Stimulated activated effector memory CD8-positive, alpha-beta T cell treated with anti-CD3 and anti-CD28 coated beads, Interleukin-12 subunit alpha, Interleukin-12 subunit beta, amount 100 ng/mL, for 72 hours (primary cell): ENCODE data around the gene HRAS.

Source experiments
- ATAC-seq: fragments of 150-1000 bp; cut with Tn5 transposase; 2 replicates; pipeline ENCODE4 v1.10.0; 2021
- DNase-seq, 2 donors: peaks; one replicate each; pipeline ENCODE4 v3.0.0; 2021 to 2022; ENCODE audit warnings: low spot score in 2 of 2
- H3K27ac Mint-ChIP-seq: one replicate; pipeline ENCODE4 v1.8.0; 2022; ENCODE audit warnings: mild to moderate bottlenecking, mixed read lengths
- H3K36me3 Mint-ChIP-seq: one replicate; pipeline ENCODE4 v1.8.0; 2022; ENCODE audit warnings: mild to moderate bottlenecking, mixed read lengths
- H3K4me1 Mint-ChIP-seq: one replicate; pipeline ENCODE4 v1.8.0; 2022; ENCODE audit warnings: mixed read lengths
- H3K4me3 Mint-ChIP-seq: one replicate; pipeline ENCODE4 v1.8.0; 2022; ENCODE audit warnings: mild to moderate bottlenecking, mixed read lengths
- H3K9me3 Mint-ChIP-seq: one replicate; pipeline ENCODE4 v1.8.0; 2022; ENCODE audit warnings: mixed read lengths

HRAS gene

DNA sequence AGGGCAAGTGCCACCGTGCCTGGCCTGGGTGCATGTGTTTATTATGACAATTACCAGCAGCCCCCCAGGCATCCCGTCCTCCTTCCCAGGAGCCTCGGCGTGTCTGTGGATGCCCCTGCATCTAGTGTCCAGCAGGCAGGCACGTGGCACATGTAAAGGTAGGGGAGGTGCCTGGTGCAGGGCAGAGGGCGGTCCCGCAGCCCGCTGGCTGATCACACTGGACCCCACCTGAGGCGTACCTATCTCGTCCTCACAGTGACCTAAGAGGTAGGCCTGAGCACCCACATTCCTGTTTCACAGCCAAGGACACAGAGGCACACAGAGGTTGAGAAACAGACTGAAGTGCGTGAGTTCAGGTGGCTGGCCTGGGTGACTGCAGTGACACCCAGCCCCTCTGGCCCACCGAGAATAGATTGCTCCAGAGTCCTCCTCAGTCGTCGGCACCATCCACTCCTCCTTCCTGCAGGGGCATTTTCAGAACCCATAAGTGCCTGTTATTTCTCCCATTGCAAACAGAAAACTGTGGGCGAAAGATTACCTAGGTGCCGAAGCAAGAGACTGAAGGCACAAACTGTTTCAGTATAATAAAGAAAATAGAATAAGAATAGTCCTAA lies 37.9 kb upstream of the HRAS start:
- DNase-seq (no peak), ATAC-seq (no peak)
- H3K4me1 Mint-ChIP-seq, result peaks cover 25% of the 10 kb centered on the region
- no peak overlapping the region for H3K4me3 Mint-ChIP-seq
- no peaks in the 10 kb centered on the region for H3K9me3 Mint-ChIP-seq
- H3K36me3 Mint-ChIP-seq, result peaks cover 25% of the 10 kb centered on the region
- no peak overlapping the region for H3K27ac Mint-ChIP-seq

GRCh38 chr11:571802-572185 lies 36.4 kb upstream of the HRAS start:
- Mint-ChIP-seq H3K36me3 (peaks cover 26% of the 10 kb centered on the region), H3K27ac (no peak overlapping the region), H3K4me1 (peaks cover 14% of the 10 kb centered on the region), H3K9me3 (no peaks in the 10 kb centered on the region), H3K4me3 (no peak overlapping the region)
- ATAC-seq (no peak), DNase-seq (no peak)

- Mint-ChIP-seq H3K4me3 (peak overlapping the region; percentile 75), H3K27ac (peak overlapping the region; percentile 54), H3K4me1 (peaks cover 4% of the 10 kb centered on the region), H3K9me3 (no peaks in the 10 kb centered on the region), H3K36me3 (peaks cover 31% of the 10 kb centered on the region)
- DNase-seq (no peak), ATAC-seq (no peak)
These were observed 33.9 kb upstream of the HRAS start for GRCh38 chr11:569158-569885.

- Mint-ChIP-seq H3K4me1 (peaks cover 4% of the 10 kb centered on the region), H3K27ac (peak overlapping the region; percentile 54), H3K4me3 (peak overlapping the region; percentile 75), H3K9me3 (no peaks in the 10 kb centered on the region), H3K36me3 (peaks cover 39% of the 10 kb centered on the region)
- ATAC-seq, result peak; percentile 94
- peak; percentile 93 to 98 for DNase-seq
These were observed 33.2 kb upstream of the HRAS start for GRCh38 chr11:568306-569157.

- peak overlapping the region; percentile 75 for H3K4me3 Mint-ChIP-seq
These were observed 32.4 kb upstream of the HRAS start for GRCh38 chr11:567629-568292.

GRCh38 chr11:567011-567628 lies 31.7 kb upstream of the HRAS start:
- Mint-ChIP-seq H3K4me1 (peaks cover 6% of the 10 kb centered on the region), H3K36me3 (peaks cover 44% of the 10 kb centered on the region), H3K9me3 (no peaks in the 10 kb centered on the region), H3K4me3 (peak overlapping the region; percentile 75), H3K27ac (peak overlapping the region; percentile 37)
- DNase-seq, result no peak
- no peak for ATAC-seq

More at GRCh38 chr11:567629-568292, 32.4 kb upstream of the HRAS start:
- H3K27ac Mint-ChIP-seq, result no peak overlapping the region
- ATAC-seq, result no peak
- peaks cover 6% of the 10 kb centered on the region for H3K4me1 Mint-ChIP-seq
- peaks cover 44% of the 10 kb centered on the region for H3K36me3 Mint-ChIP-seq
- no peaks in the 10 kb centered on the region for H3K9me3 Mint-ChIP-seq
- DNase-seq, result no peak

DNA sequence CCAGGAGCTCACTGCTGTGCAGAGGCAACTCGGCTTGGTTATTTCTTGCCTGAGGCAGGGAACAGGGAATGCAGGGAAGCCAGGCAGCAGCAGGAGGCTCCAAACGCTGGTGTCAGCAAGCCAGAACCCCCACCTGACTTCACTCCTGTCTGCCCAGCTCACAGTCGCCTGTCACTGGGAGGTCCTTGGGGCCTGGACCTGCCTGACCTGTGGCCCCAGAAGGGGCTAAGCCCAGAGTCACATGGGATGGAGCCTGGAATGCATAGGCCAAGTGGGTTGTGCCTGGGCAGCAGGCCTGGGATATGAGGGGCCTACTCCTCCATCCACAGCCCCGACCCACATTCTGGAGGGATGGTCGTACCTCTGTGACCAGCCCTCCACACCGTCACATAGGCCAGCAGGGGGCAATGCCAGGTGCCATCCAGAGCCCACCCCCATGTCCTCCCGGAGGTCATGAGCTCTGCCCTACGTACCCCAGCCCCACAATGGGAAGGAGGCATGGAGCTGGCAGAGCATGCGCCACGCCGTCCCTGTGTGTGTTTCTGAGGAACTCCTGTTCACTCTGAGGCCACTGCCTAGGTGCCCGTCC lies 30.6 kb upstream of the HRAS start:
- ATAC-seq (no peak), DNase-seq (no peak)
- Mint-ChIP-seq H3K4me1 (peaks cover 12% of the 10 kb centered on the region), H3K27ac (no peak overlapping the region), H3K9me3 (no peaks in the 10 kb centered on the region), H3K36me3 (peaks cover 52% of the 10 kb centered on the region), H3K4me3 (peak overlapping the region; percentile 75)

GRCh38 chr11:563812-564578 lies 28.6 kb upstream of the HRAS start:
- Mint-ChIP-seq H3K36me3 (peaks cover 60% of the 10 kb centered on the region), H3K27ac (peak overlapping the region; percentile 63), H3K9me3 (no peaks in the 10 kb centered on the region), H3K4me3 (no peak overlapping the region), H3K4me1 (peaks cover 20% of the 10 kb centered on the region)
- ATAC-seq (no peak), DNase-seq (no peak)

DNA sequence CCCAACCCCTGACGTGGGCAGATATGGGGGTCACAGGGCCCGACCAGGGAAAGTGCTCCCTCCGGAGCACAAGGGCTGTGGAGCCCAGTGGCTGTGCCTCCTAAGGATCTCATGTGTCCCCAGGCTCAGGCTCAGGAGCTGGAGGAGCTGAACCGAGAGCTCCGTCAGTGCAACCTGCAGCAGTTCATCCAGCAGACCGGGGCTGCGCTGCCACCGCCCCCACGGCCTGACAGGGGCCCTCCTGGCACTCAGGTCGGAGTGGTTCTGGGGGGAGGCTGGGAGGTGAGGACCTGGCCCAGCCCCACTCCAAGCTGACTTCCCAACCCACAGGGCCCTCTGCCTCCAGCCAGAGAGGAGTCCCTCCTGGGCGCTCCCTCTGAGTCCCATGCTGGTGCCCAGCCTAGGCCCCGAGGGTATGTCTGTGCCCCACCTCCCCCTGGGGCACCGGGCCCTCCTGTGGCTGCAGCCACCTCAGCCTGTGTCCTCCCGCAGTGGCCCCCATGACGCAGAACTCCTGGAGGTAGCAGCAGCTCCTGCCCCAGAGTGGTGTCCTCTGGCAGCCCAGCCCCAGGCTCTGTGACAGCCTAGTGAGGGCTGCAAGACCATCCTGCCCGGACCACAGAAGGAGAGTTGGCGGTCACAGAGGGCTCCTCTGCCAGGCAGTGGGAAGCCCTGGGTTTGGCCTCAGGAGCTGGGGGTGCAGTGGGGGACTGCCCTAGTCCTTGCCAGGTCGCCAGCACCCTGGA lies 27.9 kb upstream of the HRAS start:
- peaks cover 20% of the 10 kb centered on the region for H3K4me1 Mint-ChIP-seq
- no peaks in the 10 kb centered on the region for H3K9me3 Mint-ChIP-seq
- no peak for ATAC-seq
- H3K27ac Mint-ChIP-seq, result no peak overlapping the region
- no peak overlapping the region for H3K4me3 Mint-ChIP-seq
- no peak for DNase-seq
- peaks cover 59% of the 10 kb centered on the region for H3K36me3 Mint-ChIP-seq

- H3K27ac Mint-ChIP-seq, result no peak overlapping the region
- H3K9me3 Mint-ChIP-seq, result no peaks in the 10 kb centered on the region
- peaks cover 48% of the 10 kb centered on the region for H3K36me3 Mint-ChIP-seq
- ATAC-seq, result no peak
- peaks cover 20% of the 10 kb centered on the region for H3K4me1 Mint-ChIP-seq
- no peak for DNase-seq
- peak overlapping the region; percentile 85 for H3K4me3 Mint-ChIP-seq
These were observed 26.8 kb upstream of the HRAS start for GRCh38 chr11:562046-562645.

- H3K9me3 Mint-ChIP-seq, result no peaks in the 10 kb centered on the region
- peaks cover 20% of the 10 kb centered on the region for H3K4me1 Mint-ChIP-seq
- DNase-seq (no peak), ATAC-seq (peak; percentile 51)
- H3K36me3 Mint-ChIP-seq, result peaks cover 40% of the 10 kb centered on the region
- peak overlapping the region; percentile 85 for H3K4me3 Mint-ChIP-seq
- H3K27ac Mint-ChIP-seq, result peak overlapping the region; percentile 86
These were observed 26.0 kb upstream of the HRAS start for GRCh38 chr11:561148-562003.

DNA sequence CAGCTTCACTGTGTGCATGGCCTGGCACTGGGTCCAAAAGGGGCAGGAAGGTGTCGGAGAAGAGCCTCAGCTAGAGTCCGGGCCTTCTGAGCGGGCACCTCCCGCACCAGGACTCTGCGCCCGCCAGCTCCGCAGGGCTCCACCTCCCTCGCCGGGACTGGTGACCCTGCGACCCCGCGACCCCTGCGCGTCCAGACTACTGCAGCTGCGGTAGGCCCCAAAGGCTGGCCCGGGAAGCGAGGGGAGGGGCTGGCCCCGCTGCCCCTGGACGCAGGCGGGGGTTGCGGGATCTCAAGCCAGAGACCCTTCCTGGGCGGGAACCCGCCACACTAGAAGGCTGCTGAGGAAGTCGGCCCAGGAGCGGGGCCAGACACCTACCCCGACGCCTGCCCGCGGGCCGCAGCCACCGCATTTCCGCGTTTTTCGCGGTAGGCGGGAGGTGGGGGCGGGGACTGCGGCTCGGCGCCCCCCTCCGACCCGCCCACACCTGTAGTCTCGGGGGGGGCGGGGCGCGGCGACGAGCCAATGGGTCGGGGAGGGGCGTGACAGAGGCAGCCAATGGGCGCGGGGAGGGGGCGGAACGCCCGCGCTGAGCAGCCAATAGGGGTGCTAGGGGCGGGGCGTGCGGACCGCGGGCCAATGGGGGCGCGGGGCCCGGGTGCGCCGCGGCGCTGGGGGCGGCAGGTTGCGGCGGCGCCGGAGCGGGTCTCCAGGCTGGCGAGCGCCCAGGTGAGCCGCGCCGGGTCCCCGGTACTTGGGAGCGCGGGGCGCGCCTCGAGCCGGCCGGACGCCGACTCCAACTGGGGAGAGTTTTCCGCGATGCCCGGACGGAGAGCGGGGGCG lies 25.1 kb upstream of the HRAS start, which contains the start of the genes LMNTD2 and RASSF7:
LMNTD2 (minus strand) TSS at position 434 of the 843 bp plus-strand sequence; CDS start at position 412, 22 bp downstream.
RASSF7 (plus strand) TSS at position 666 of the 843 bp plus-strand sequence. CDS start 799 bp downstream, outside the sequence.
- peak; percentile 95 to 97 for DNase-seq
- ATAC-seq, result peak; percentile 88
- peak within 1 kb of the TSS; percentile 85 for H3K4me3 Mint-ChIP-seq
- H3K27ac Mint-ChIP-seq, result peak within 1 kb of the TSS; percentile 86
- peaks cover 37% of the 10 kb centered on the region for H3K36me3 Mint-ChIP-seq
- H3K9me3 Mint-ChIP-seq, result no peaks in the 10 kb centered on the region
- peaks cover 20% of the 10 kb centered on the region for H3K4me1 Mint-ChIP-seq
